GM12891 (cell line): ENCODE data around the gene KAZN.

Source experiments
- POLR2AphosphoS5 ChIP-seq: IDR thresholded peaks from 2 replicates; pipeline ENCODE4 v1.6.1; 2011; ENCODE audit warnings: low read depth, low read length, control low read depth
- TAF1 ChIP-seq: IDR thresholded peaks from 2 replicates; pipeline ENCODE4 v1.6.1; 2011; ENCODE audit warnings: low read depth, low read length, control low read depth

GRCh38 chr1:14822996-14823395 lies 224.5 kb downstream of the KAZN start:
- no peak for TF ChIP-seq POLR2AphosphoS5
- no peak for TF ChIP-seq TAF1
